HCEC 1CT (cell line): Measurements from ENCODE around the gene EYS.

Experiments used
- DNase-seq: peaks from one replicate; pipeline ENCODE4 v3.0.0-alpha.2; 2017

Gene EYS

DNA sequence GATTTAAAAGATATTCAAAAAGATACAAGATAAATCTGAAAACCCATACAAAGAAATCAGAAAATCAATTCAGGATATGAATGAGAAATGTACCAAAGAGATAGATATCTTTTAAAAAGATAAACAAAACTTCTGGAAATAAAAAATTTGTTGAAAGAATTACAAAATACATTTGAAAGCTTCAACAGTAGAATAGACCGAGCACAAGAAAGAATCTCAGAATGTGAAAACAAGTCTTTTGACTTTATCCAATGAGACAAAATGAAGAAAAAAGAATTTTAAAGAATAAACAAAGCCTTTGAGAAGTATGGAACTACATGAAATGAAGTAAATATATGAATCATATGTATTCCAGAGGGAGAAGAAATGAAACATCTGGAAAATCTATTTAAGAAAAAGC lies 1011.0 kb downstream of the EYS start:
- no peak for DNase-seq

DNA sequence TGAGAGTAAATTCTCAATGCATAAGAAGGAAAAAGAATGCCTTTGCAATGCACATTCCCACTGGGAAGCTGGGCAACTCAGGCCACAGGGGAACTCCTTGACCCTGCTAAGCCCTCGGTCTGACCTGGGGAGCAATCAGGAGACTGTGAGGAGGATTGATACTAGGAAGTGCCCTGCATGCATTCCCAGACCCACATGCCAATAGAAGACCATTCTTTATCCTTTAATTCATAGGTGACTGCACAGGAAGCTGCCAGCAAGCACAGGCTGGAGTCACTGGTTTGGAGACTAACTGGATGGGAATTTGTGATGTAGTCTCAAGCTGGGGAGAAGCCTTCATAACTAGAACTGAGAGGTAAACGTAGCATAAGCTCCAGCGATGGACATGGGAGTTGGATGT lies 1012.7 kb downstream of the EYS start:
- DNase-seq = no peak

DNA sequence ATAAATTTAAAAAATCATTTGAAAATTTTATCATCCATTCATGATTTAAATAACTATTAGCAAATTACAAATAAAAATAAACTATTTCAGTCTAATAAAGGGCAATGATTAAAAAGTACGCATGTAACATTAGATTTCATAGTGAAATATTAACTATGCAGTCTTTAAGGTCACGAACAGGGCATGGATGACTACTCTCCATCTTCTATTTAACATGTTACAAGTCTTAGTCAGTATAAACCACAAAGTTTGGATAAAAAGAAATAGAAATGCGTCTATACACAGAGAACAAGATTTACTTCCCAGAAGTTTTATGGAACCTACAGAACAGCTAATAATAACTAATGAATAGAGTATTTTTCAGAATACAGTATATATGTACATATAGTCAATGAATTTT lies 1016.0 kb downstream of the EYS start:
- DNase-seq = no peak

DNA sequence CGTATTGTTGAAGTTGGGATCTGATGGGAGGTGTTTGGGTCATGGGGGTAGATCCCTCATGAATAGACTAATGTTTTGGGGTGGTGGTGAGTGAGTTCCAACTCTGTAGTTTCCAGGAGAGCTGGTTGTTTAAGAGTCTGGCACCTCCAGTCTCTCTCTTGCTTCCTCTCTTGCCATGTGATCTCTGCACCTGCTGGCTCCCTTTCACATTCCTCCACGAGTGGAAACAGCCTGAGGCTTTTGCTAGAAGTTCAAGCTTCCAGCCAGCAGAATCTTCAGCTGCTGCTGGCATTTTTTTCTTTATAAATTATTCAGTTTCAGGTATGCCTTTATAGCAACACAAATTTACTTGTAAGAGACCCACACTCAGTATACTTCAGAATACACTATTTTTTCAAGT lies 1021.6 kb downstream of the EYS start:
- no peak for DNase-seq

- no peak for DNase-seq
Measured at GRCh38 chr6:64683682-64684081, 1023.3 kb downstream of the EYS start.

GRCh38 chr6:64681416-64682160 lies 1025.4 kb downstream of the EYS start:
- DNase-seq = no peak

- DNase-seq = no peak
Measured at GRCh38 chr6:64680446-64680845, 1026.6 kb downstream of the EYS start.

GRCh38 chr6:64679416-64679815 lies 1027.6 kb downstream of the EYS start:
- no peak for DNase-seq

GRCh38 chr6:64672651-64673050 lies 1034.4 kb downstream of the EYS start:
- DNase-seq = no peak

GRCh38 chr6:64672131-64672530 lies 1034.9 kb downstream of the EYS start:
- no peak for DNase-seq

GRCh38 chr6:64665137-64665536 lies 1041.9 kb downstream of the EYS start:
- DNase-seq = no peak

GRCh38 chr6:64664480-64664879 lies 1042.5 kb downstream of the EYS start:
- no peak for DNase-seq

- no peak for DNase-seq
Measured at GRCh38 chr6:64644024-64644423, 1063.0 kb downstream of the EYS start.

DNA sequence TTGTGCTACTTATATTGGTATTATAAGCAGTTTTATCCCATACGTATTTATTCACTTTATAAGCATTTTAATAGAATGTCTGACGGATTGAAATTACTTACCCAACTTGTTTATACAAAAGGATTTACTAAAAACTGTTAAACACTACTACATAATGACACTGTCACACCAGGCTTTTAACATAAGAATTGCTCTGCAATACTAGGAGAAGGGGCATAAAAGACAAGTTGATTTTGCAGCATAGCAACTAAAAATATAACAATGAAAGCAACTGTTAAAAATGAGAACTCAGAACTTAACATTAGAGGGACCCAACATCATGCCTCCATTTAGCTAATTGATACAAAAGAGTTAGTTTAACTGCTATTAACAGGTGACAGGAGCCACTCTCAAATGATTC lies 1076.1 kb downstream of the EYS start:
- no peak for DNase-seq

DNA sequence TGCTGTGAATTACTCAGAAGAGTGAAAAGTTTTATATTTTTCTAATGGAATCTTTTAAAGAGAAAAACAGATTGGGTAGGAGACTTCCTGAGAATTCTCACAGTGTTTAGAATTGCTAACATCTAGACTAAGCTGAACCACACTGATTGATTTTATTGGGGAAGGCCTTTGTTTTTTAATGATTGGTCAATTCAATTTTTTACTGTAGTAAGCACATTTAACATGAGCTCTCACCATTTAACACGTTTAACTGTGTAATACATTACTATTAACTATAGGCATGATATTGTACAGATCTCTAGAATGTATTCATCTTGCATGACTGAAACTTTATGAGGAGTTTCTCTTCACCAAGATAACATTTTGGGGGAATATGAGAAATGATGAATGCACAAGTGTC lies 1084.1 kb downstream of the EYS start:
- DNase-seq = no peak

GRCh38 chr6:64602993-64603392 lies 1104.0 kb downstream of the EYS start:
- DNase-seq = no peak

DNA sequence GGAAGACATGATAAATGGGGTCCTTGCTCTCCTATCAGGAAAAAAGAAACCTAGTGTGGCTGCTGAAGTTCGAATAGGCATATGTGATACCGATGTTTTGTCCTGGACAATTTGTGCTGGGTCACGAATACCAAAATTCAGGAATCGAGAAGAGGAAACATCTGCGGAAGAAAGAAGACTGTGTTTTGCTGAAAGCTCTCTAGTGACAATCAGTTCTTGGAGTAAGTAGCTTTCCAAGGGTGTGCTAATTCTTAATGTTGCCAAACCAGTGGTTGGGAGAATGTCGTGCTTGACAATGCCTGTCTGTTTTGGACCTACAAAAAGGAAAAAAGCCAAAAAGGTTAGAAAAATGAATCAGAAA lies 1115.4 kb downstream of the EYS start:
- no peak for DNase-seq

DNA sequence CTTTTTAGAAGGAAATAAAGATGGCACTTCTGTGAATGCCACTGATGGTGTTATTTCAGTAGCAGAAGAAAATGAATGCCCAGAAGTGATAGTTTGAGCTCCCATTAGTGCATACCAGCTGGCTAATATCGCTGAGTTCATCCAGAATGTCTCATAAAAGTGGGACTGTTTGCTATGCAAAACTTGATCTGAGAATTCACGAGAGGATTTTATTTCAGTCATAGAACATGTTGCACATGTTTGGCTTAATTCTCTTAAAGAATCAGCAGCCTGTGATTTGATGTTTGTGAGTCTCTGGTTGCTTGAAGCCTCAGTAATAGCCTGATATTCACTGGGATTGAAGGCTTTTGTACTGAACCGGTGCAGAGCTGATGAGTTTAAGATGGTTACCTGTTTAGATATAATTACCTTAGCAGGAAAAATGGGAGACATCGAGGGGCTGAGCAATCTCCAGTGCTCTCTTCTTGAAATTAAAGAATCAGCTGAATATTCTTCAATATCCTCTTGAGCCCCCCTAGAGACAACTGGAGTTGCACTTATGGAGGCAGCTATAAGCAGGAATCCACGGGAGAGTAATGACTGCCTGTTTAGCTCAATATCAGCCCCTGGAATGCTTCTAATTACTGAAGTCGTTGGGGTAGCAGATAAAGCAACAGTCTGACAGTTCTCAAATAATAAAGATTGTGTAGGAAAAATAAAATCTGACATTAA lies 1115.9 kb downstream of the EYS start:
- no peak for DNase-seq

DNA sequence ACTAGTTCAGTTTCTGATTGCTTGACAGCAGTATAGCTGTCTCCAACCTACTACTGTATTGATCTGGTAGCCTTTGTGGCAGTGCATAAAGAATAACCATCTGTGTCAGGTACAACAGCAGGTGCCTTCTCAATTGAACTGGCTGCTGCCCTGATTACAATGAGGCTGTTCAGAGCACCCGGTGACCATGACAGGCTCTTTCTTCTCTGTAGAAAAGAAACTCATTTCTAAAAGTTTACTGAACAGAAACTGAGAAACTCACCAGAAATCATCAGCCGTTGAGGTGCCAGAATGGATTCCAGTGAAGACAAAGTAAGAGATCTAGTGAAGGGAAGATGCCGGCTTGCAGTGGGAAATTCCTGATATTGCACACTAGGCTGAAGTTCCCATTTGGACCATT lies 1117.1 kb downstream of the EYS start:
- no peak for DNase-seq

GRCh38 chr6:64580346-64580745 lies 1126.7 kb downstream of the EYS start:
- DNase-seq = peak; percentile 32

GRCh38 chr6:64553249-64553786 lies 1153.7 kb downstream of the EYS start:
- DNase-seq = no peak

DNA sequence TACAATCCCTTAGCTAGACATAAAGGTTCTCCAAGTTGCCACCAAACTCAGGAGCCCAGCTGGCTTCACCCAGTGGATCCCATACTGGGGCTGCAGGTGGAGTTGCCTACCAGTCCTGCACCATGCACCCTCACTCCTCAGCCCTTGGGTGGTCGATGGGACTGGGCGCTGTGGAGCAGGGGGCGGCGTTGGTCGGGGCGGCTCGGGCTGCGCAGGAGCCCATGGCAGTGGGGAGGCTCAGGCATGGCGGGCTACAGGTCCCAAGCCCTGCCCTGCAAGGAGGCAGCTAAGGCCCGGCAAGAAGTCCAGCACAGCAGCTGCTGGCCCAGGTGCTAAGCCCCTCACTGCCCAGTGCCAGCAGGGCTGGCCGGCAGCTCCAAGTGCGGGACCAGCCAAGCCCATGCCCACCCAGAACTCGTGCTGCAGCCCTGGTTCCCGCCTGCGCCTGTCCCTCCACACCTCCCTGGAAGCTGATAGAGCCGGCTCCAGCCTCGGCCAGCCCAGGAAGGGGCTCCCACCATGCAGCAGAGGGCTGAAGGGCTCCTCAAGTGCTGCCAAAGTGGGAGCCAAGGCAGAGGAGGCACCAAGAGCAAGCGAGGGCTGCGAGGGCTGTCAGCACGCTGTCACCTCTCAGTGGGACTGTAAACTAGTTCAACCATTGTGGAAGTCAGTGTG lies 1159.3 kb downstream of the EYS start:
- no peak for DNase-seq

DNA sequence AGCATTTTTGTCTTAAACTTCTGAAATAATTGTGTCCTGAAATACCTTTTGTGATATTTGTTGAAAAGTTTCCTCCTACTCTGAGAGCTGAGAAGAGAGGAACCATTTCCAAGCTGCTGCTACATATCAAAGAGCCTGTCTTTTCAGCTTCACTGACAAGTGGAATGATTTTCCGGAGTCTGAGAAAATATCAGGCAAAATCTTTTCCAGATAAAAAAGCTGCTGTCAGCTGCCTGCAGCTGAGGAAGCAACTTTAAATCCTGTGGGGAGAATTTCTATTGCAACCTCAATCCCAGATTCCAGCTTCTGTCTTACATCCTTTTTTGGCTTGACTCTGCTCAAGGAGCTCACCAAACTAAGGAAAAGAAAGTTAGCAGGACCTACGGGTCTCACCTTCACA lies 1167.1 kb downstream of the EYS start:
- no peak for DNase-seq

GRCh38 chr6:64538722-64539121 lies 1168.3 kb downstream of the EYS start:
- no peak for DNase-seq
